Measurements from ENCODE around the gene SRGN. TPM values are rescaled to one million over a fixed set of nuclear protein-coding genes. Genes with fewer than 3 reads are reported as not detected.

Gene SRGN
- total RNA-seq, 1 experiment from 2014 or later = 0.32 TPM

GRCh38 chr10:69045441-69046300 lies 42.2 kb upstream of the SRGN start:
- CTCF ChIA-PET = no interaction called here
- TF ChIP-seq EZH2 (IDR thresholded peaks at IDR 0.05; ENCODE audit: borderline replicate concordance, low read depth, low read length, poor library complexity, severe bottlenecking) (no peak), CTCF (conservative IDR thresholded peaks at IDR 0.05; ENCODE audit: low read depth, low read length) (no peak)
- Histone ChIP-seq H3K27ac (ENCODE audit: low read depth, low read length, poor library complexity, severe bottlenecking) (no peak overlapping the region), H3K36me3 (ENCODE audit: insufficient read depth, low read length, poor library complexity, severe bottlenecking) (no peaks in the 10 kb centered on the region), H3K9me3 (ENCODE audit: low read depth, low read length, poor library complexity, severe bottlenecking) (no peaks in the 10 kb centered on the region), H3K4me1 (ENCODE audit: insufficient read depth, low read length, poor library complexity, severe bottlenecking) (no peaks in the 10 kb centered on the region), H3K27me3 (replicated peaks; ENCODE audit: insufficient read depth, low read depth, low read length, poor library complexity) (no peaks in the 10 kb centered on the region), H3K4me3 (ENCODE audit: low read depth, low read length, poor library complexity, severe bottlenecking) (no peak overlapping the region)
- no TSS peak for BruUV-seq (replicated peaks)
- no peak for DNase-seq (ENCODE audit: low spot score)
- intact Hi-C loops (cut with micrococcal nuclease; ENCODE audit: unreplicated experiment) = no loop called here
- POLR2A ChIA-PET (ENCODE audit: low non-redundant PET) = no interaction called here

- H3K9me3 ChIP-seq (ENCODE audit: low read depth, low read length, poor library complexity, severe bottlenecking) = no peaks in the 10 kb centered on the region
- intact Hi-C loops (cut with micrococcal nuclease; ENCODE audit: unreplicated experiment) = no loop called here
- no peaks in the 10 kb centered on the region for H3K4me1 ChIP-seq (ENCODE audit: insufficient read depth, low read length, poor library complexity, severe bottlenecking)
- no peak overlapping the region for H3K27ac ChIP-seq (ENCODE audit: low read depth, low read length, poor library complexity, severe bottlenecking)
- H3K36me3 ChIP-seq (ENCODE audit: insufficient read depth, low read length, poor library complexity, severe bottlenecking) = no peaks in the 10 kb centered on the region
- CTCF ChIA-PET = no interaction called here
- POLR2A ChIA-PET (ENCODE audit: low non-redundant PET) = no interaction called here
- no peak overlapping the region for H3K4me3 ChIP-seq (ENCODE audit: low read depth, low read length, poor library complexity, severe bottlenecking)
- no peak for TF ChIP-seq CTCF (conservative IDR thresholded peaks at IDR 0.05; ENCODE audit: low read depth, low read length)
- TF ChIP-seq EZH2 (IDR thresholded peaks at IDR 0.05; ENCODE audit: borderline replicate concordance, low read depth, low read length, poor library complexity, severe bottlenecking) = no peak
- BruUV-seq (replicated peaks) = no TSS peak
- no peak for DNase-seq (ENCODE audit: low spot score)
- H3K27me3 ChIP-seq (replicated peaks; ENCODE audit: insufficient read depth, low read depth, low read length, poor library complexity) = no peaks in the 10 kb centered on the region
Observed at GRCh38 chr10:69047111-69047832, 40.6 kb upstream of the SRGN start.

- H3K27ac ChIP-seq (ENCODE audit: low read depth, low read length, poor library complexity, severe bottlenecking) = no peak overlapping the region
- H3K9me3 ChIP-seq (ENCODE audit: low read depth, low read length, poor library complexity, severe bottlenecking) = no peaks in the 10 kb centered on the region
- ChIA-PET POLR2A (ENCODE audit: low non-redundant PET) (no interaction called here), CTCF (no interaction called here)
- no peak overlapping the region for H3K4me3 ChIP-seq (ENCODE audit: low read depth, low read length, poor library complexity, severe bottlenecking)
- no peaks in the 10 kb centered on the region for H3K4me1 ChIP-seq (ENCODE audit: insufficient read depth, low read length, poor library complexity, severe bottlenecking)
- no TSS peak for BruUV-seq (replicated peaks)
- no peaks in the 10 kb centered on the region for H3K36me3 ChIP-seq (ENCODE audit: insufficient read depth, low read length, poor library complexity, severe bottlenecking)
- no peak for DNase-seq (ENCODE audit: low spot score)
- no peak for TF ChIP-seq CTCF (conservative IDR thresholded peaks at IDR 0.05; ENCODE audit: low read depth, low read length)
- TF ChIP-seq EZH2 (IDR thresholded peaks at IDR 0.05; ENCODE audit: borderline replicate concordance, low read depth, low read length, poor library complexity, severe bottlenecking) = no peak
- no peaks in the 10 kb centered on the region for H3K27me3 ChIP-seq (replicated peaks; ENCODE audit: insufficient read depth, low read depth, low read length, poor library complexity)
- intact Hi-C loops (cut with micrococcal nuclease; ENCODE audit: unreplicated experiment) = no loop called here
Observed at GRCh38 chr10:69048103-69048502, 39.8 kb upstream of the SRGN start.

All from A673 (cell line).